HepG2 (cell line): ENCODE data around the gene ARHGDIA. TPM values are rescaled to one million over a fixed set of nuclear protein-coding genes. Genes with fewer than 3 reads are reported as not detected.

Experiments
- ARHGAP35 ChIP-seq: sonication (generic); formaldehyde crosslinking; IDR thresholded peaks from 2 replicates; pipeline ENCODE4 v1.9.0; 2022; ENCODE audit warnings: mild to moderate bottlenecking, inconsistent platforms, moderate library complexity, missing genetic modification reagents, borderline replicate concordance
- ATAD3A ChIP-seq: sonication (generic); formaldehyde crosslinking; IDR thresholded peaks from 2 replicates; pipeline ENCODE4 v1.4.0; 2020; ENCODE audit warnings: missing genetic modification reagents
- ATF3 ChIP-seq: sonication (generic); formaldehyde crosslinking; IDR thresholded peaks from 2 replicates; pipeline ENCODE4 v1.4.0; 2020; ENCODE audit warnings: missing genetic modification reagents
- CCAR2 ChIP-seq: fragments of 200-400 bp; formaldehyde crosslinking; optimal IDR thresholded peaks from 2 replicates; pipeline ENCODE3; 2018; ENCODE audit warnings: low read depth, mild to moderate bottlenecking, low read length, moderate library complexity
- CTCF ChIP-seq: sonication (generic); formaldehyde crosslinking; IDR thresholded peaks from 2 replicates; pipeline ENCODE4 v1.5.0; 2020; ENCODE audit warnings: mild to moderate bottlenecking, missing genetic modification reagents, moderate library complexity
- EEA1 ChIP-seq: sonication (generic); formaldehyde crosslinking; IDR thresholded peaks from 2 replicates; pipeline ENCODE4 v1.5.1; 2020; ENCODE audit warnings: mild to moderate bottlenecking, missing genetic modification reagents, borderline replicate concordance
- FOXM1 ChIP-seq: sonication (generic); formaldehyde crosslinking; IDR thresholded peaks from 2 replicates; pipeline ENCODE4 v1.5.0; 2020; ENCODE audit warnings: missing genetic modification reagents
- GMEB2 ChIP-seq: IDR thresholded peaks from 2 replicates; pipeline ENCODE4 v1.6.1; 2016; ENCODE audit warnings: missing biosample characterization, missing genetic modification reagents, low read depth
- JARID2 ChIP-seq: sonication (generic); formaldehyde crosslinking; IDR thresholded peaks from 2 replicates; pipeline ENCODE4 v1.8.1; 2023; ENCODE audit warnings: missing genetic modification reagents, inconsistent platforms; ENCODE audit not compliant: insufficient replicate concordance
- JDP2 ChIP-seq: sonication (generic); formaldehyde crosslinking; IDR thresholded peaks from 2 replicates; pipeline ENCODE4 v1.8.1; 2022; ENCODE audit warnings: missing genetic modification reagents, borderline replicate concordance
- KDM3A ChIP-seq: IDR thresholded peaks from 2 replicates; pipeline ENCODE4 v1.6.1; 2018; ENCODE audit warnings: low read depth, missing compliant biosample characterization
- MBNL3 ChIP-seq: fragments of 250-450 bp; sonication (Bioruptor Pico); conservative IDR thresholded peaks from 2 replicates; pipeline ENCODE4 v1.8.0; 2022; ENCODE audit warnings: mild to moderate bottlenecking, inconsistent platforms
- NCOR1 ChIP-seq: fragments of 200-600 bp; sonication (generic); IDR thresholded peaks from 2 replicates; pipeline ENCODE4 v1.7.0; 2017; ENCODE audit warnings: antibody characterized with exemption, low read length, borderline replicate concordance
- NFYB ChIP-seq: sonication (generic); formaldehyde crosslinking; IDR thresholded peaks from 2 replicates; pipeline ENCODE4 v1.4.0; 2020; ENCODE audit warnings: missing genetic modification reagents
- PITX1 ChIP-seq: sonication (generic); formaldehyde crosslinking; IDR thresholded peaks from 2 replicates; pipeline ENCODE4 v1.5.1; 2020; ENCODE audit warnings: mild to moderate bottlenecking, missing genetic modification reagents
- RCOR2 ChIP-seq: IDR thresholded peaks from 2 replicates; pipeline ENCODE4 v1.6.1; 2016; ENCODE audit warnings: missing biosample characterization, missing genetic modification reagents
- RFXANK ChIP-seq: IDR thresholded peaks from 2 replicates; pipeline ENCODE4 v1.6.1; 2016
- ZBTB1 ChIP-seq: sonication (generic); formaldehyde crosslinking; IDR thresholded peaks from 2 replicates; pipeline ENCODE4 v1.4.0; 2020; ENCODE audit warnings: missing genetic modification reagents, borderline replicate concordance
- ZBTB39 ChIP-seq: sonication (generic); formaldehyde crosslinking; IDR thresholded peaks from 2 replicates; pipeline ENCODE4 v1.5.0; 2020; ENCODE audit warnings: missing genetic modification reagents
- ZBTB49 ChIP-seq: sonication (generic); formaldehyde crosslinking; IDR thresholded peaks from 2 replicates; pipeline ENCODE4 v1.4.0; 2020; ENCODE audit warnings: missing genetic modification reagents, borderline replicate concordance
- ZNF564 ChIP-seq: sonication (generic); formaldehyde crosslinking; IDR thresholded peaks from 2 replicates; pipeline ENCODE4 v1.8.1; 2023; ENCODE audit warnings: mild to moderate bottlenecking, missing genetic modification reagents
- ZNF891 ChIP-seq: sonication (generic); formaldehyde crosslinking; IDR thresholded peaks from 2 replicates; pipeline ENCODE4 v1.5.0; 2020; ENCODE audit warnings: mild to moderate bottlenecking, missing genetic modification reagents
- polyA plus RNA-seq, 8 experiments: library from polyadenylated mRNA; depleted of rRNA in 3 of 8; stranded (reverse) in 7 of 8; unstranded in 1 of 8; fragments of >200 nt; fragmentation: Illumina TruSeq in 4 of 8; extraction: Trizol in 4 of 8; gene quantifications; 2 replicates each; pipeline versions ENCODE4 v1.2.1 to v1.2.3, GENCODE V29; 2011 to 2016; ENCODE audit warnings: low read depth in 4 of 8, missing spikeins in 1 of 8, mixed read lengths in 1 of 8; ENCODE audit not compliant: insufficient read depth in 1 of 8
- total RNA-seq, 5 experiments: library from RNA; depleted of rRNA; stranded (reverse); fragments of >200 nt; fragmentation: Illumina TruSeq; extraction: Trizol; gene quantifications; 2 replicates each; pipeline ENCODE4 v1.2.3, GENCODE V29; 2016; ENCODE audit warnings: low read depth in 1 of 5

ARHGDIA gene
- total and polyA plus RNA-seq, 2 of the 13 experiments (the other 11 are each of a cell fraction or from before 2014, with no cell fraction given): 40.0 to 64.0 TPM

GRCh38 chr17:81833160-81833920 is 37.8 kb downstream of the ARHGDIA start, which contains the start of gene MCRIP1 (continued):
- no peak; the same call in 1 of the 2 replicates for TF ChIP-seq JDP2 (CRISPR knock-in tag)
- TF ChIP-seq CTCF (CRISPR knock-in tag): peak; percentile 1; the same call in 1 of the 2 replicates
- TF ChIP-seq PITX1: peak; percentile 39; the same call in 1 of the 2 replicates
- peak; percentile 99 for TF ChIP-seq EEA1 (CRISPR knock-in tag)
- TF ChIP-seq KDM3A (CRISPR knock-in tag): 0 out of 2 replicates have a peak, but pooled peaks have one; percentile 57
- no peak for TF ChIP-seq CCAR2
- 0 out of 2 replicates have a peak, but pooled peaks have one; percentile 64 for TF ChIP-seq FOXM1 (CRISPR knock-in tag)
- TF ChIP-seq RFXANK (CRISPR knock-in tag): peak; percentile 63; the same call in 1 of the 2 replicates
- TF ChIP-seq ZBTB49 (CRISPR knock-in tag): no peak
- no peak for TF ChIP-seq GMEB2 (CRISPR knock-in tag)
- TF ChIP-seq ATAD3A (CRISPR knock-in tag): no peak
- TF ChIP-seq JARID2: no peak
- TF ChIP-seq ATF3: peak; percentile 20; the same call in 1 of the 2 replicates
- TF ChIP-seq NCOR1: peak; percentile 61
- no peak for TF ChIP-seq MBNL3 (CRISPR knock-in tag)
- no peak for TF ChIP-seq ZBTB1 (CRISPR knock-in tag)
- TF ChIP-seq RCOR2 (CRISPR knock-in tag): no peak
- peak; percentile 95 for TF ChIP-seq ZNF564 (CRISPR knock-in tag)
- peak; percentile 87; the same call in 1 of the 2 replicates for TF ChIP-seq ZNF891 (CRISPR knock-in tag)
- TF ChIP-seq NFYB: 0 out of 2 replicates have a peak, but pooled peaks have one; percentile 15
- peak; percentile 98 for TF ChIP-seq ARHGAP35 (CRISPR knock-in tag)
- TF ChIP-seq ZBTB39 (CRISPR knock-in tag): peak; percentile 85; the same call in 1 of the 2 replicates
